ENCODE measurements around the gene VPS26B.

Gene VPS26B

DNA sequence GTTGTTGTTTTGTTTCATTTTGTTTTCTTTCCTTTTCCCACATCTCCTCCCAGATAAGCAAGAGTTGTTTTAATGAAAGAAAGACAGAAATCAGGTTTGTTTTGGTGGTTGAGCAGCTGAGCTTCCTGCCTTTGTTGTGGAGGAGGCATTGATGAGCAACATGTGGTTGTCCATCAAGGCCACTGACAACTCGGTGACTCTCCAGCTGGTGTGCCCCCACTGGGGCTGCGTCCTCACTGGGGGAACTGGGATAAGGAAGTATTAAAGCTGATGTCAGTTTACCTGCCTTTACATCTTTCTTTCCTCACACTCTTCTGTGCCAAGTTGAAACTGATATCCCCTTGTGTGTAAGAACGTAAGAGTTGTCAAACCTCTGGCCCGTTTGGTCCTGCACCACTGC lies 5.9 kb downstream of the VPS26B start:
- H3K36me3 ChIP-seq (ENCODE audit: control insufficient read depth, insufficient read depth, low read length): peaks cover 3% of the 10 kb centered on the region
- H3K9me3 ChIP-seq (ENCODE audit: control insufficient read depth, low read length): no peaks in the 10 kb centered on the region
- H3K27me3 ChIP-seq (replicated peaks; ENCODE audit: control insufficient read depth, insufficient read depth, low read length, poor library complexity, severe bottlenecking): no peaks in the 10 kb centered on the region
- no peak for DNase-seq
- no peak overlapping the region for H3K27ac ChIP-seq (ENCODE audit: insufficient read depth, low read length, poor library complexity, severe bottlenecking)
- peaks cover 39% of the 10 kb centered on the region for H3K4me1 ChIP-seq (ENCODE audit: control insufficient read depth, insufficient read depth, low read length, poor library complexity, severe bottlenecking)
- H3K4me3 ChIP-seq (ENCODE audit: insufficient read depth, low read depth, low read length, poor library complexity, severe bottlenecking): no peak overlapping the region

DNA sequence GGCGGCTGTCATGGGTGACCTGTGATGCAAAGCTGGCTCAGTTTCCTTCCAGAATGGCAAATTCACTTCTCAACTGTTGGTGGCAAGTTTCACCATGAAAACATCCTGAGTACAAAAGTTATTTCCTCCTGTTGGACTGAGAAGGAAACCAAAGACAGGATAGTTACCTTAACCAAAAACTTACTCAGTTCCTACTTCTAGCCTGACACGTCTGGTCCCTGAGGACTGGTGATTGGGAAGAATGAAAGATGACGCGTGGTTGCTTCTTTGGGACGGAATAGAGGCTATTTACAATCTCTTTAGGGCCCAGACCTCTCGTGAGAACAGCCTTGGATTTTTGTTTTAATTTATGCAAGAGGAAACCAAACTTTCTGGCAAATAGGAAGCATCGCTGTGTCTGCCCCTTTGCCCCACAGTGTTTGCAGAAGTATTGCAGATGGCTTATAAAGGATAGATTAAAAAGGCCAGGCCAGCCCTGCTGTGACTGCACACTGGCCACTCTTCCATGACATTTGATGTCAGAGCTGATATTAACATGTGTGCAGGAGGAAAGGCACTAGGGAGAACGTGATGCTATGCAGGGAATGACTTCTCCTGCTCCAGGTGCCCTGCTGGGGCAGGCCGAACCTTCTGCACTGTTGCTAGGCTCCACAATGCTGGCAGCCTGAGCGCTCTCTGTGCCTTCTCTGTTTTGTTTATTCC lies 7.6 kb downstream of the VPS26B start:
- Histone ChIP-seq H3K4me3 (ENCODE audit: insufficient read depth, low read depth, low read length, poor library complexity, severe bottlenecking) (no peak overlapping the region), H3K4me1 (ENCODE audit: control insufficient read depth, insufficient read depth, low read length, poor library complexity, severe bottlenecking) (peaks cover 22% of the 10 kb centered on the region), H3K27me3 (replicated peaks; ENCODE audit: control insufficient read depth, insufficient read depth, low read length, poor library complexity, severe bottlenecking) (no peaks in the 10 kb centered on the region), H3K9me3 (ENCODE audit: control insufficient read depth, low read length) (no peaks in the 10 kb centered on the region), H3K36me3 (ENCODE audit: control insufficient read depth, insufficient read depth, low read length) (peaks cover 16% of the 10 kb centered on the region), H3K27ac (ENCODE audit: insufficient read depth, low read length, poor library complexity, severe bottlenecking) (no peak overlapping the region)
- DNase-seq: no peak

DNA sequence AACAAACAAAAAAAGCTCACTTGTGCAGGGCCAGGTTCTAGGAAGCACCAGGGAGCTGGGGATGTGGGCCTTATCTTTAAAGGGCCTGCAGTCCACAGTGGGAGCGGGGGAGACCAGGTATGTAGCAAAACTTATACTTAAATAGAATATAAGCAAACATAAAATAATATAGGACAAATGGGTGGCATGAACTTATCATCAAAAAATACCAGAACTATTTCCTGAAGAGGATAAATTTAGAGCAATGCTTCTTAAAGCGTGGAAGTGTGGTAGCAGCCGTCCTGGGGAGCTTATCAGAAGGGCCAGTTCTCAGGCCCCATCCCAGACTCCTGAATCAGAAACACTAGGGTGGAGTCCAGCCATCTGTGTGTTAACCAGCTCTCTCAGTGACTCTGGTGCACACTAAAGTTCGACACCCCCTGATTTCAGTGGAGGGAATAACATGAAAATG lies 9.3 kb downstream of the VPS26B start:
- Histone ChIP-seq H3K27me3 (replicated peaks; ENCODE audit: control insufficient read depth, insufficient read depth, low read length, poor library complexity, severe bottlenecking) (no peaks in the 10 kb centered on the region), H3K36me3 (ENCODE audit: control insufficient read depth, insufficient read depth, low read length) (peaks cover 16% of the 10 kb centered on the region), H3K4me1 (ENCODE audit: control insufficient read depth, insufficient read depth, low read length, poor library complexity, severe bottlenecking) (peaks cover 15% of the 10 kb centered on the region), H3K9me3 (ENCODE audit: control insufficient read depth, low read length) (no peaks in the 10 kb centered on the region), H3K4me3 (ENCODE audit: insufficient read depth, low read depth, low read length, poor library complexity, severe bottlenecking) (no peak overlapping the region), H3K27ac (ENCODE audit: insufficient read depth, low read length, poor library complexity, severe bottlenecking) (no peak overlapping the region)
- DNase-seq: no peak

DNA sequence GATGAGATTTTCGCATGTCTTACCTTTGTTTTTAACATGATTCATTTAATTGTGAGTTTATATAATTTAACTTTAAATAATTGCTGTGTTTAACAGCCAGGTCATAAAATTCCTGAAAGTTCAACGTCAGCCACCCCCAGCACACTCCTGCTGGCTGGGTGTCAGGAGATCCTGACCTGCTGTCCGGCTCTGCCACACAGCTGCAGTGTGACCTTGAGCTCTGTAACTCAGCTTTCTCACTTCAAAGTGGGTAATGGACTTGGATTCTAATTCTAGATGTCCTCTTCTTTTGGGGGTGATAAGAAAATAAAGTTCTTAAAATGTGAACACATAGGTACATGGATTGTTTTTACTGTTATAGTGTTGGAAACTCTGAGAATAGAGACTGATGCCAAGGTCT lies 10.9 kb downstream of the VPS26B start:
- Histone ChIP-seq H3K9me3 (ENCODE audit: control insufficient read depth, low read length) (no peaks in the 10 kb centered on the region), H3K36me3 (ENCODE audit: control insufficient read depth, insufficient read depth, low read length) (peaks cover 29% of the 10 kb centered on the region)

DNA sequence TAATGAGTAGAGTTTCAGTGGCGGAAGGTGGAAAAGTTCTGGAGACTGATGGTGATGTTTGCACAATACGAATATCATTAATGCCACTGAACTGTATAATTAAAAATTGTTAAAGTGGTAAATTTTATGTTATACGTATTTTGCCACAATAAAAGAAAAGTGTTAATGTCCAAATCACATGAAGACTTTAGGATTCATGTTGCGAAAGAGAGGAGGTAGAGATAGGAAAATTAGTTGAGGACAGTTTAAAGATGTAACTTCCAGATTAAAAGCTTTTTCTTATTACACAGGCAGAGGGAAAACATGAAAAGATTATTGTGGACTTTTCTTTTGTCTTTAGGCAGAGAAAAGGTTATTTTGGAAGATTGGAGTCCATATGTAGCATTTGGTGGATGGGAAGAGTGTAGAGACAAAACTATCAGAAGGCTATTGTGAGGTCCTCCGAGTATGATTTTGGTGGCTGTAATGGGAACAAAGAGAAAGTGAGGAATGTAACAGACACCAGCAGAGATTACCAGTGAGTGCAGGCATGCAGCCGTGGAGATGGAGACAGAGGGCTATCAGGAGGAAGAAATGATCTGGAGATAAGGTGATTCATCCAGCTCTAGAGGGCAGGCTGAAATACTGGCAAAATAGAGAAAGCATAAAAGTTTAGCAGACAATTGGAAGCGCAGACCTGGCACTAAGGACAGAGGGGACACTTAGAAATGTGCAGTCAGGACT lies 12.5 kb downstream of the VPS26B start:
- no peaks in the 10 kb centered on the region for H3K9me3 ChIP-seq (ENCODE audit: control insufficient read depth, low read length)
- H3K27me3 ChIP-seq (replicated peaks; ENCODE audit: control insufficient read depth, insufficient read depth, low read length, poor library complexity, severe bottlenecking): no peaks in the 10 kb centered on the region
- no peak for DNase-seq
- no peak overlapping the region for H3K4me3 ChIP-seq (ENCODE audit: insufficient read depth, low read depth, low read length, poor library complexity, severe bottlenecking)
- H3K27ac ChIP-seq (ENCODE audit: insufficient read depth, low read length, poor library complexity, severe bottlenecking): no peak overlapping the region
- peaks cover 40% of the 10 kb centered on the region for H3K36me3 ChIP-seq (ENCODE audit: control insufficient read depth, insufficient read depth, low read length)
- H3K4me1 ChIP-seq (ENCODE audit: control insufficient read depth, insufficient read depth, low read length, poor library complexity, severe bottlenecking): no peaks in the 10 kb centered on the region

More for the DNA sequence above, 10.9 kb downstream of the VPS26B start:
- DNase-seq: no peak
- no peak overlapping the region for H3K4me3 ChIP-seq (ENCODE audit: insufficient read depth, low read depth, low read length, poor library complexity, severe bottlenecking)
- peaks cover 3% of the 10 kb centered on the region for H3K4me1 ChIP-seq (ENCODE audit: control insufficient read depth, insufficient read depth, low read length, poor library complexity, severe bottlenecking)
- no peak overlapping the region for H3K27ac ChIP-seq (ENCODE audit: insufficient read depth, low read length, poor library complexity, severe bottlenecking)
- H3K27me3 ChIP-seq (replicated peaks; ENCODE audit: control insufficient read depth, insufficient read depth, low read length, poor library complexity, severe bottlenecking): no peaks in the 10 kb centered on the region

DNA sequence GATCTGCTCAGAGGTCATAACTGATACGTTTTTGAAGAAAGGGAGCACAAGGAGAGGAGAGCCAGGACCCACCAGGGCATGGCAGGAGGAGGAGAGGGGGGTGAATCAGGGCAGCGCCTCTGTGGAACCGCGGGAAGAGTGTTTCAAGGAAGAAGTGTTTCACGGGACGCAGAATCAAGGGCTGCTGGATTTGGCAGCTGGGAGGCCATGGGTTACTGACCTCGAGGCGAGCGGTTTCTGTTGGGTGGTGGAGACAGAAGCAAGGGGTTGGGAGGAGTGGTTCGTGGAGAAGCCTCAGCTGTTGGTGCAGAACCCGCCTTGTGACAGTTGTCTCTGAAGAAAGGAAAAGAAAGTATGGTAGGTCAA lies 13.1 kb downstream of the VPS26B start:
- no peaks in the 10 kb centered on the region for H3K4me1 ChIP-seq (ENCODE audit: control insufficient read depth, insufficient read depth, low read length, poor library complexity, severe bottlenecking)
- no peak overlapping the region for H3K4me3 ChIP-seq (ENCODE audit: insufficient read depth, low read depth, low read length, poor library complexity, severe bottlenecking)
- H3K9me3 ChIP-seq (ENCODE audit: control insufficient read depth, low read length): no peaks in the 10 kb centered on the region
- no peak overlapping the region for H3K27ac ChIP-seq (ENCODE audit: insufficient read depth, low read length, poor library complexity, severe bottlenecking)
- DNase-seq: no peak
- peaks cover 40% of the 10 kb centered on the region for H3K36me3 ChIP-seq (ENCODE audit: control insufficient read depth, insufficient read depth, low read length)
- H3K27me3 ChIP-seq (replicated peaks; ENCODE audit: control insufficient read depth, insufficient read depth, low read length, poor library complexity, severe bottlenecking): no peaks in the 10 kb centered on the region

DNA sequence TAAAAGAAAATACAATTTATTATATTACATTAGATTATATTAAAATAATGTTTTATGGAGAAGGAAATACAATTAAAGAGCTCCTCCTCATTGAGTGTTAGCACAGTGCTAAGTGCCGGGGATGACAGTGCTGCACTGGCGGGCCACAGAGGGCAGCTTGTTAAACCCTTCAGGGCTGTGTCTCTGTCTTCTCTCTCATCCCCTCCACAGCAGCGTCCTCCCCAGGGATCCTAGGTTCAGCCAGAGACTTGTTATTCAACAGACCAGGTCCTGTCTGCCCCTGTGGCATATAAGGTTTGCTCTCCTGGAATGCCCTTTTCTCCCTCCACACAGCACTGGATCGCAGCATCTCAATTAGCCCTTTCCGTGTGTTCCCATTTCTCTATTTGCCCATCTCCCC lies 14.5 kb downstream of the VPS26B start:
- no peak for DNase-seq
- Histone ChIP-seq H3K4me1 (ENCODE audit: control insufficient read depth, insufficient read depth, low read length, poor library complexity, severe bottlenecking) (no peaks in the 10 kb centered on the region), H3K9me3 (ENCODE audit: control insufficient read depth, low read length) (no peaks in the 10 kb centered on the region), H3K36me3 (ENCODE audit: control insufficient read depth, insufficient read depth, low read length) (peaks cover 53% of the 10 kb centered on the region), H3K27me3 (replicated peaks; ENCODE audit: control insufficient read depth, insufficient read depth, low read length, poor library complexity, severe bottlenecking) (no peaks in the 10 kb centered on the region), H3K27ac (ENCODE audit: insufficient read depth, low read length, poor library complexity, severe bottlenecking) (no peak overlapping the region), H3K4me3 (ENCODE audit: insufficient read depth, low read depth, low read length, poor library complexity, severe bottlenecking) (no peak overlapping the region)

DNA sequence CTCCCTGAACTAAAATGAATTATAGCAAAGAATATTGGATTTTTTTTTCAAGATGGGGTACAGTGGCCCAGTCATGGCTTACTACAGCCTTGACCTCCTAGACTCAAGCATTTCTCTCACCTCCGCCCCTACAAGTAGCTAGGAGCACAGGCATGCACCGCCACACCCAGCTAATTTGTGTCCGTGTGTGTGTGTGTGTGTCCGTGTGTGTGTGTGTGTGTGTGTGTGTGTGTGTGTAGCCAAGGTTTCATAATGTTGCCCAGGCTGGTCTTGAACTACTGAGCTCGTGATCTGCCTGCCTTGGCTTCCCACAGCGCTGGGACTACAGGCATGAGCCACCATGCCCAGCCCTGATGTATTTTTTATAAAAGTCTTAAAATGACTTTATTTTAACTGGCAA lies 16.1 kb downstream of the VPS26B start:
- Histone ChIP-seq H3K27me3 (replicated peaks; ENCODE audit: control insufficient read depth, insufficient read depth, low read length, poor library complexity, severe bottlenecking) (no peaks in the 10 kb centered on the region), H3K36me3 (ENCODE audit: control insufficient read depth, insufficient read depth, low read length) (peaks cover 61% of the 10 kb centered on the region), H3K9me3 (ENCODE audit: control insufficient read depth, low read length) (no peaks in the 10 kb centered on the region), H3K4me1 (ENCODE audit: control insufficient read depth, insufficient read depth, low read length, poor library complexity, severe bottlenecking) (no peaks in the 10 kb centered on the region), H3K4me3 (ENCODE audit: insufficient read depth, low read depth, low read length, poor library complexity, severe bottlenecking) (no peak overlapping the region), H3K27ac (ENCODE audit: insufficient read depth, low read length, poor library complexity, severe bottlenecking) (no peak overlapping the region)
- DNase-seq: no peak

DNA sequence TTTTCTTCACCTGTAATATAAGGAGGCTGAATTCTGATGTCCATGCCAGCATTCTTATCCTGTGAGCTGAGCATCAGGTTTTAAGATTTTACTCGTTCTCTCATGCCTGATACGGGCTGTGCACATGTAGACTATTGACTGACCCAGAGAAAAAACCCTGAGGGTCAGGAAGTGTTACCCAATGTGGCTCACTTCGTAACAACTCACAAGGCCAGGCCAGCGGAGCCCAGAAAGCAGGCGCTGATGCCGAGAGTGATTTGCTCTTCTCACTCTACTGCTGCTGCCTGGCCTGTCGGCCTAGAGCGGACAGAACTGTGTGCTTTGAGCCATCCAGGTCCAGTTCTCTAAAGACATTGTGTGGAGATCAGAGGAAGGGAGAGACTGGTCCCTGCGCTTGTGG lies 17.9 kb downstream of the VPS26B start:
- Histone ChIP-seq H3K27ac (ENCODE audit: insufficient read depth, low read length, poor library complexity, severe bottlenecking) (no peak overlapping the region), H3K4me1 (ENCODE audit: control insufficient read depth, insufficient read depth, low read length, poor library complexity, severe bottlenecking) (no peaks in the 10 kb centered on the region), H3K4me3 (ENCODE audit: insufficient read depth, low read depth, low read length, poor library complexity, severe bottlenecking) (no peak overlapping the region), H3K27me3 (replicated peaks; ENCODE audit: control insufficient read depth, insufficient read depth, low read length, poor library complexity, severe bottlenecking) (no peaks in the 10 kb centered on the region), H3K36me3 (ENCODE audit: control insufficient read depth, insufficient read depth, low read length) (peaks cover 59% of the 10 kb centered on the region), H3K9me3 (ENCODE audit: control insufficient read depth, low read length) (no peaks in the 10 kb centered on the region)
- no peak for DNase-seq

DNA sequence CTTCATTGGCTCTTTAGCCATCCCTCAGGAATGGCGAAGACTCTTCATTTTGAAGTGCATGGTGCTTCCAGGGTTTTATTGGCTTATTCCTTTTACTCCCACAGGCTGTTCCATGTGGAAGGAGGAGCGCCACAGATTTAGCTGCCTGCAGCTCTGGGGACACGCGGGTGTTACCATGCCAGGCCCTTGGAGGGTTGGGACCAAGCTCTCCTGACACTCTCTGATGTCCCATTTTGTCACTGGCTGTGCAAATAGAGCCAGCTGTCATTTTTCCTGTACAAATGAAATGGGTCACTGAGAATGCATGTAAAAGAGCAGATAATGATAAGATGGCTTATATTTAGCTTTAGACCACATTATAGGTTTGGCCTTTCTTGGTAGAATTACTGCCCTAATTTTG lies 19.4 kb downstream of the VPS26B start:
- Histone ChIP-seq H3K4me1 (ENCODE audit: control insufficient read depth, insufficient read depth, low read length, poor library complexity, severe bottlenecking) (no peaks in the 10 kb centered on the region), H3K27me3 (replicated peaks; ENCODE audit: control insufficient read depth, insufficient read depth, low read length, poor library complexity, severe bottlenecking) (no peaks in the 10 kb centered on the region), H3K27ac (ENCODE audit: insufficient read depth, low read length, poor library complexity, severe bottlenecking) (no peak overlapping the region), H3K4me3 (ENCODE audit: insufficient read depth, low read depth, low read length, poor library complexity, severe bottlenecking) (no peak overlapping the region), H3K9me3 (ENCODE audit: control insufficient read depth, low read length) (no peaks in the 10 kb centered on the region), H3K36me3 (ENCODE audit: control insufficient read depth, insufficient read depth, low read length) (peaks cover 73% of the 10 kb centered on the region)
- DNase-seq: no peak

Measured in effector memory CD4-positive, alpha-beta T cell (primary cell).